HepG2 (cell line): ENCODE measurements around the gene DBNDD2. TPM values are rescaled to one million over a fixed set of nuclear protein-coding genes. Genes with fewer than 3 reads are reported as not detected.
A peak's percentile ranks its signal among the peaks of the same experiment; 100 is the strongest.

Experiments
- CSRNP2 ChIP-seq: sonication (generic); formaldehyde crosslinking; conservative IDR thresholded peaks from 2 replicates; pipeline ENCODE4 v1.8.0; 2022; ENCODE audit warnings: low read depth, missing genetic modification reagents
- DPF2 ChIP-seq: sonication (generic); formaldehyde crosslinking; IDR thresholded peaks from 2 replicates; pipeline ENCODE4 v1.4.0; 2020; ENCODE audit warnings: mild to moderate bottlenecking, low read depth, missing genetic modification reagents, borderline replicate concordance
- FOXK1 ChIP-seq: sonication (generic); formaldehyde crosslinking; IDR thresholded peaks from 2 replicates; pipeline ENCODE4 v1.4.0; 2020; ENCODE audit warnings: low read depth, missing genetic modification reagents, borderline replicate concordance
- GTF3A ChIP-seq: sonication (generic); formaldehyde crosslinking; conservative IDR thresholded peaks from 2 replicates; pipeline ENCODE4 v1.4.0; 2020; ENCODE audit warnings: mild to moderate bottlenecking, missing genetic modification reagents
- HNRNPH1 ChIP-seq: fragments of 200-400 bp; formaldehyde crosslinking; optimal IDR thresholded peaks from 2 replicates; pipeline ENCODE3; 2017; ENCODE audit warnings: mild to moderate bottlenecking, low read depth, low read length
- JUND ChIP-seq: sonication (generic); formaldehyde crosslinking; IDR thresholded peaks from 2 replicates; pipeline ENCODE4 v1.8.0; 2022; ENCODE audit warnings: mild to moderate bottlenecking, missing genetic modification reagents
- KLF9 ChIP-seq: IDR thresholded peaks from 2 replicates; pipeline ENCODE4 v1.6.1; 2016; ENCODE audit warnings: low read depth
- RBAK ChIP-seq: sonication (generic); formaldehyde crosslinking; IDR thresholded peaks from 2 replicates; pipeline ENCODE4 v1.5.1; 2020; ENCODE audit warnings: mild to moderate bottlenecking, missing genetic modification reagents
- TCF12 ChIP-seq, 2 experiments: fragments of 450-650 bp in 1 of 2; sonication (generic) in 1 of 2; formaldehyde crosslinking in 1 of 2; IDR thresholded peaks; 2 replicates each; pipeline versions ENCODE4 v1.6.1 to v1.8.0; 2017 to 2022; ENCODE audit warnings: antibody characterized with exemption in 1 of 2, mild to moderate bottlenecking in 1 of 2, missing genetic modification reagents in 1 of 2, moderate library complexity in 1 of 2
- U2AF1 ChIP-seq: fragments of 200-400 bp; formaldehyde crosslinking; optimal IDR thresholded peaks from 2 replicates; pipeline ENCODE3; 2017; ENCODE audit warnings: mild to moderate bottlenecking, low read depth, low read length
- XBP1 ChIP-seq: sonication (generic); formaldehyde crosslinking; IDR thresholded peaks from 2 replicates; pipeline ENCODE4 v1.5.0; 2020; ENCODE audit warnings: missing genetic modification reagents
- YEATS4 ChIP-seq: sonication (generic); formaldehyde crosslinking; IDR thresholded peaks from 2 replicates; pipeline ENCODE4 v1.4.0; 2020; ENCODE audit warnings: missing genetic modification reagents, borderline replicate concordance
- ZFP37 ChIP-seq: sonication (generic); formaldehyde crosslinking; IDR thresholded peaks from 2 replicates; pipeline ENCODE4 v1.4.0; 2020; ENCODE audit warnings: missing genetic modification reagents, borderline replicate concordance
- ZMYM4 ChIP-seq: sonication (generic); formaldehyde crosslinking; IDR thresholded peaks from 2 replicates; pipeline ENCODE4 v1.8.1; 2023; ENCODE audit warnings: mild to moderate bottlenecking, missing genetic modification reagents
- ZNF136 ChIP-seq: sonication (generic); formaldehyde crosslinking; IDR thresholded peaks from 2 replicates; pipeline ENCODE4 v1.8.1; 2022; ENCODE audit warnings: low read depth, mild to moderate bottlenecking, moderate library complexity, missing genetic modification reagents
- ZNF180 ChIP-seq: sonication (generic); formaldehyde crosslinking; IDR thresholded peaks from 2 replicates; pipeline ENCODE4 v1.4.0; 2020; ENCODE audit warnings: low read depth, missing genetic modification reagents, borderline replicate concordance
- ZNF549 ChIP-seq: sonication (generic); formaldehyde crosslinking; IDR thresholded peaks from 2 replicates; pipeline ENCODE4 v1.5.0; 2020; ENCODE audit warnings: missing genetic modification reagents
- ZNF589 ChIP-seq: sonication (generic); formaldehyde crosslinking; conservative IDR thresholded peaks from 2 replicates; pipeline ENCODE4 v1.8.0; 2022; ENCODE audit warnings: mild to moderate bottlenecking, moderate library complexity, missing genetic modification reagents
- ZNF670 ChIP-seq: sonication (generic); formaldehyde crosslinking; IDR thresholded peaks from 2 replicates; pipeline ENCODE4 v1.8.0; 2022; ENCODE audit warnings: mild to moderate bottlenecking, missing genetic modification reagents, borderline replicate concordance
- ZNF891 ChIP-seq: sonication (generic); formaldehyde crosslinking; IDR thresholded peaks from 2 replicates; pipeline ENCODE4 v1.5.0; 2020; ENCODE audit warnings: mild to moderate bottlenecking, missing genetic modification reagents
- polyA plus RNA-seq, 8 experiments: library from polyadenylated mRNA; depleted of rRNA in 3 of 8; stranded (reverse) in 7 of 8; unstranded in 1 of 8; fragments of >200 nt; fragmentation: Illumina TruSeq in 4 of 8; extraction: Trizol in 4 of 8; gene quantifications; 2 replicates each; pipeline versions ENCODE4 v1.2.1 to v1.2.3, GENCODE V29; 2011 to 2016; ENCODE audit warnings: low read depth in 4 of 8, missing spikeins in 1 of 8, mixed read lengths in 1 of 8; ENCODE audit not compliant: insufficient read depth in 1 of 8
- total RNA-seq, 5 experiments: library from RNA; depleted of rRNA; stranded (reverse); fragments of >200 nt; fragmentation: Illumina TruSeq; extraction: Trizol; gene quantifications; 2 replicates each; pipeline ENCODE4 v1.2.3, GENCODE V29; 2016; ENCODE audit warnings: low read depth in 1 of 5
- TF ChIP-seq, protein P1 (sequence below): sonication (generic); formaldehyde crosslinking; IDR thresholded peaks from 2 replicates; pipeline ENCODE4 v1.4.0; 2020; ENCODE audit warnings: missing genetic modification reagents, mild to moderate bottlenecking, borderline replicate concordance
- TF ChIP-seq, protein P2 (sequence below), 2 experiments: sonication (generic) in 1 of 2; formaldehyde crosslinking in 1 of 2; IDR thresholded peaks; 2 replicates each; pipeline versions ENCODE4 v1.5.1 to v1.6.1; 2011 to 2020; ENCODE audit warnings: borderline replicate concordance in 1 of 2, low read depth in 1 of 2, low read length in 1 of 2, mild to moderate bottlenecking in 1 of 2, missing genetic modification reagents in 1 of 2, moderate library complexity in 1 of 2

The DBNDD2 gene
- total and polyA plus RNA-seq, 2 of the 13 experiments (the other 11 are each of a cell fraction or from before 2014, with no cell fraction given), result 16.7 to 47.6 TPM

DNA sequence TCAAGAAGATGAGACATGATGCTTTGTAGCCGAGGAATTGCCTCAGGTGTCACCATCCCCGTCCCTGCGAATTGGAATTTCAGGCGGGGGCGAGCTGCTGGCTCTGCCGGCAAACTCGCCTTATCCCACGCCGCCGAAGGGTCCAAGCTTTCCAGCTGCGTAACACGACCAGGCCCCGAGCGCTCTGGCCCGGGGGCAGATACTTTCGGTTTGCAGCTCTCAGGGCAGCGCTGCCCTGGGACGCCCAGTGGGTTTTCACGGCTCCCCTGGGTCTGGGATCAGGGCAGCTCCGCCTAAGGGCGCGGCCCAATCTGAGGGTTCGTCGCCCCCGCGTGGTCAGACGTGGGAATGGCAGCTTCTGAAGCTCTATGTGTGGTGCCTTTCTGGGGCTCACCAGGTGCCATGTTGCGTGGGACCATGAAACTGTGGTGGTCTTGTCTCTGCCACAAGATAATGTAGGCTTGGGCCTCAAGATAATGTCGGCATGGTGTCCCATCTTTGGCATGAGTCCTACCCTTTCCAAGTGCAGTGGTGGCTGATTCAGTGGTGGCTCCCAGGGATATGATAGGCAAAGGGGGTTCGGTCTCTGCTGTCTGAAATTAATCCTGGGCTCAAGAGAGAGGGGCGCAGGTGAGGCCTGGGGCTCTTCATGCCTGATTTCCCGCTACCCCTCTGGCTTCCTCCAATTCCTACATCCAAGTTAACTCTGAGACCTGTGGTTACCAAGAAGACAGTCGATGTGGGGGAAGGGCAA lies 28.8 kb downstream of the DBNDD2 start (continued):
- TF ChIP-seq YEATS4 (0 out of 2 replicates have a peak, but pooled peaks have one; percentile 37), ZMYM4 (CRISPR knock-in tag) (peak; percentile 83), ZNF670 (CRISPR knock-in tag) (no peak), XBP1 (no peak), ZNF589 (CRISPR knock-in tag) (no peak), ZNF136 (CRISPR knock-in tag) (peak; percentile 85; the same call in 1 of the 2 replicates), TCF12 (IDR thresholded peaks at IDR 0.05) (no peak), TCF12 (CRISPR knock-in tag; IDR thresholded peaks at IDR 0.05) (no peak), DPF2 (CRISPR knock-in tag) (no peak), JUND (no peak), KLF9 (CRISPR knock-in tag) (no peak), CSRNP2 (CRISPR knock-in tag) (no peak), HNRNPH1 (no peak), ZNF549 (CRISPR knock-in tag) (no peak), RBAK (CRISPR knock-in tag) (no peak), ZFP37 (CRISPR knock-in tag) (0 out of 2 replicates have a peak, but pooled peaks have one; percentile 15), FOXK1 (CRISPR knock-in tag) (no peak; the same call in 1 of the 2 replicates), ZNF180 (CRISPR knock-in tag) (no peak), U2AF1 (peak; percentile 92), GTF3A (0 out of 2 replicates have a peak, but pooled peaks have one; percentile 75), ZNF891 (CRISPR knock-in tag) (peak; percentile 85)
- TF ChIP-seq, protein P1, sequence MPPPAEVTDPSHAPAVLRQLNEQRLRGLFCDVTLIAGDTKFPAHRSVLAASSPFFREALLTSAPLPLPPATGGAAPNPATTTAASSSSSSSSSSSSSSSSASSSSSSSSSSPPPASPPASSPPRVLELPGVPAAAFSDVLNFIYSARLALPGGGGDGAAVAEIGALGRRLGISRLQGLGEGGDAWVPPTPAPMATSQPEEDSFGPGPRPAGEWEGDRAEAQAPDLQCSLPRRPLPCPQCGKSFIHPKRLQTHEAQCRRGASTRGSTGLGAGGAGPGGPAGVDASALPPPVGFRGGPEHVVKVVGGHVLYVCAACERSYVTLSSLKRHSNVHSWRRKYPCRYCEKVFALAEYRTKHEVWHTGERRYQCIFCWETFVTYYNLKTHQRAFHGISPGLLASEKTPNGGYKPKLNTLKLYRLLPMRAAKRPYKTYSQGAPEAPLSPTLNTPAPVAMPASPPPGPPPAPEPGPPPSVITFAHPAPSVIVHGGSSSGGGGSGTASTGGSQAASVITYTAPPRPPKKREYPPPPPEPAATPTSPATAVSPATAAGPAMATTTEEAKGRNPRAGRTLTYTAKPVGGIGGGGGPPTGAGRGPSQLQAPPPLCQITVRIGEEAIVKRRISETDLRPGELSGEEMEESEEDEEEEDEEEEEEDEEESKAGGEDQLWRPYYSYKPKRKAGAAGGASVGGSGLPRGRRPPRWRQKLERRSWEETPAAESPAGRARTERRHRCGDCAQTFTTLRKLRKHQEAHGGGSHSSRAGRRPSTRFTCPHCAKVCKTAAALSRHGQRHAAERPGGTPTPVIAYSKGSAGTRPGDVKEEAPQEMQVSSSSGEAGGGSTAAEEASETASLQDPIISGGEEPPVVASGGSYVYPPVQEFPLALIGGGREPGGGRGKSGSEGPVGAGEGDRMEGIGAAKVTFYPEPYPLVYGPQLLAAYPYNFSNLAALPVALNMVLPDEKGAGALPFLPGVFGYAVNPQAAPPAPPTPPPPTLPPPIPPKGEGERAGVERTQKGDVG, result no peak; the same call in 1 of the 2 replicates
- TF ChIP-seq, protein P2, sequence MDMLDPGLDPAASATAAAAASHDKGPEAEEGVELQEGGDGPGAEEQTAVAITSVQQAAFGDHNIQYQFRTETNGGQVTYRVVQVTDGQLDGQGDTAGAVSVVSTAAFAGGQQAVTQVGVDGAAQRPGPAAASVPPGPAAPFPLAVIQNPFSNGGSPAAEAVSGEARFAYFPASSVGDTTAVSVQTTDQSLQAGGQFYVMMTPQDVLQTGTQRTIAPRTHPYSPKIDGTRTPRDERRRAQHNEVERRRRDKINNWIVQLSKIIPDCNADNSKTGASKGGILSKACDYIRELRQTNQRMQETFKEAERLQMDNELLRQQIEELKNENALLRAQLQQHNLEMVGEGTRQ (IDR thresholded peaks at IDR 0.05; ENCODE audit: low read depth, low read length), result no peak
- TF ChIP-seq, protein P2 (CRISPR knock-in tag; IDR thresholded peaks at IDR 0.05; ENCODE audit: borderline replicate concordance), result no peak
